H9 (cell line): ENCODE results near the gene USP6NL. TPM values are rescaled to one million over a fixed set of nuclear protein-coding genes. Genes with fewer than 3 reads are reported as not detected.

ENCODE experiments used
- DNase-seq: peaks from one replicate; pipeline ENCODE4 v3.0.0-alpha.2; 2017
- H2AFZ ChIP-seq: one replicate; pipeline ENCODE4 v1.6.1; 2013; ENCODE audit warnings: mild to moderate bottlenecking, low read length, control low read depth, moderate library complexity
- H2AK5ac ChIP-seq: 2 replicates; pipeline ENCODE4 v1.6.1; 2013; ENCODE audit warnings: low read length, control low read depth, mixed read lengths; ENCODE audit not compliant: insufficient read length
- H2BK120ac ChIP-seq: one replicate; pipeline ENCODE4 v1.6.1; 2013; ENCODE audit warnings: low read depth, mild to moderate bottlenecking, low read length, control low read depth, inconsistent platforms; ENCODE audit not compliant: poor library complexity, severe bottlenecking
- H2BK12ac ChIP-seq: 2 replicates; pipeline ENCODE4 v1.6.1; 2013; ENCODE audit warnings: low read length, control low read depth, mixed read lengths, low read depth; ENCODE audit not compliant: insufficient read length
- H2BK15ac ChIP-seq: 2 replicates; pipeline ENCODE4 v1.6.1; 2013; ENCODE audit warnings: low read depth, low read length, control low read depth
- H2BK20ac ChIP-seq: one replicate; pipeline ENCODE4 v1.6.1; 2013; ENCODE audit warnings: low read depth, mild to moderate bottlenecking, low read length, control low read depth, inconsistent platforms; ENCODE audit not compliant: poor library complexity, severe bottlenecking
- H2BK5ac ChIP-seq: 2 replicates; pipeline ENCODE4 v1.6.1; 2013; ENCODE audit warnings: low read length, control low read depth, mixed read lengths; ENCODE audit not compliant: insufficient read length
- H3K14ac ChIP-seq: 2 replicates; pipeline ENCODE4 v1.6.1; 2013; ENCODE audit warnings: low read length, control low read depth; ENCODE audit not compliant: insufficient read depth
- H3K18ac ChIP-seq: 2 replicates; pipeline ENCODE4 v1.6.1; 2013; ENCODE audit warnings: low read depth, mild to moderate bottlenecking, mixed read lengths, low read length, control low read depth; ENCODE audit not compliant: insufficient read length
- H3K23ac ChIP-seq: 2 replicates; pipeline ENCODE4 v1.6.1; 2013; ENCODE audit warnings: low read length, control low read depth, mixed read lengths, low read depth; ENCODE audit not compliant: insufficient read length
- H3K23me2 ChIP-seq: 2 replicates; pipeline ENCODE4 v1.6.1; 2013; ENCODE audit warnings: low read depth, mild to moderate bottlenecking, mixed read lengths, low read length, control low read depth; ENCODE audit not compliant: insufficient read length, poor library complexity, severe bottlenecking
- H3K27ac ChIP-seq: 2 replicates; pipeline ENCODE4 v1.5.1; 2013; ENCODE audit warnings: low read length, control low read depth, mixed read lengths, low read depth; ENCODE audit not compliant: insufficient read length
- H3K27me3 ChIP-seq: 2 replicates; pipeline ENCODE4 v1.6.1; 2013; ENCODE audit warnings: low read length, control low read depth, inconsistent platforms; ENCODE audit not compliant: insufficient read depth
- H3K4ac ChIP-seq: 2 replicates; pipeline ENCODE4 v1.6.1; 2013; ENCODE audit warnings: low read depth, mild to moderate bottlenecking, control low read depth, inconsistent platforms, low read length, moderate library complexity
- H3K4me1 ChIP-seq: 2 replicates; pipeline ENCODE4 v1.6.1; 2013; ENCODE audit warnings: low read length, control low read depth, inconsistent platforms; ENCODE audit not compliant: insufficient read depth
- H3K4me2 ChIP-seq: 2 replicates; pipeline ENCODE4 v1.6.1; 2013; ENCODE audit warnings: low read length, control low read depth, mixed read lengths; ENCODE audit not compliant: insufficient read length, insufficient read depth
- H3K56ac ChIP-seq: 2 replicates; pipeline ENCODE4 v1.6.1; 2013; ENCODE audit warnings: low read depth, mild to moderate bottlenecking, mixed read lengths, low read length, control low read depth; ENCODE audit not compliant: insufficient read length
- H3K79me1 ChIP-seq: 2 replicates; pipeline ENCODE4 v1.6.1; 2013; ENCODE audit warnings: low read depth, mild to moderate bottlenecking, moderate library complexity, low read length, control low read depth, inconsistent platforms; ENCODE audit not compliant: insufficient read depth, poor library complexity, severe bottlenecking
- H3K79me2 ChIP-seq: 2 replicates; pipeline ENCODE4 v1.6.1; 2013; ENCODE audit warnings: low read length, control low read depth, inconsistent platforms; ENCODE audit not compliant: insufficient read depth
- H3K9ac ChIP-seq: 2 replicates; pipeline ENCODE4 v1.6.1; 2013; ENCODE audit warnings: low read length, control low read depth, mixed read lengths; ENCODE audit not compliant: insufficient read length; ENCODE audit errors: extremely low read depth
- H3K9me3 ChIP-seq: one replicate; pipeline ENCODE4 v1.6.1; 2013; ENCODE audit warnings: low read depth, low read length, inconsistent platforms; ENCODE audit not compliant: control insufficient read depth
- H3T11ph ChIP-seq: one replicate; pipeline ENCODE4 v1.6.1; 2013; ENCODE audit warnings: mild to moderate bottlenecking, low read length, control low read depth, inconsistent platforms
- H4K20me1 ChIP-seq: one replicate; pipeline ENCODE4 v1.6.1; 2013; ENCODE audit not compliant: control insufficient read depth, insufficient read length, insufficient read depth
- H4K5ac ChIP-seq: 2 replicates; pipeline ENCODE4 v1.6.1; 2013; ENCODE audit warnings: low read depth, mild to moderate bottlenecking, mixed read lengths, low read length, control low read depth; ENCODE audit not compliant: insufficient read length
- H4K8ac ChIP-seq: replicated peaks from 2 replicates; pipeline ENCODE4 v1.6.1; 2013; ENCODE audit warnings: low read length, control low read depth, mixed read lengths, low read depth; ENCODE audit not compliant: insufficient read length
- H4K91ac ChIP-seq: 2 replicates; pipeline ENCODE4 v1.6.1; 2013; ENCODE audit warnings: low read depth, mild to moderate bottlenecking, moderate library complexity, mixed read lengths, low read length, control low read depth; ENCODE audit not compliant: insufficient read length
- H3K27ac Mint-ChIP-seq, 3 experiments: 2 replicates in 2 of 3; 3 replicates in 1 of 3; pipeline ENCODE4 v1.8.0; 2020 to 2021; ENCODE audit warnings: mixed read lengths in 3 of 3, mild to moderate bottlenecking in 1 of 3, moderate library complexity in 1 of 3
- H3K27me3 Mint-ChIP-seq: 2 replicates; pipeline ENCODE4 v1.8.0; 2021; ENCODE audit warnings: low read depth, mild to moderate bottlenecking, moderate library complexity, mixed read lengths
- H3K36me3 Mint-ChIP-seq, 3 experiments: 2 replicates in 2 of 3; 3 replicates in 1 of 3; pipeline ENCODE4 v1.8.0; 2020 to 2021; ENCODE audit warnings: low read depth in 3 of 3, mixed read lengths in 3 of 3; ENCODE audit not compliant: insufficient read depth in 1 of 3
- H3K4me1 Mint-ChIP-seq, 2 experiments: 2 replicates each; pipeline ENCODE4 v1.8.0; 2020; ENCODE audit warnings: mixed read lengths in 2 of 2
- H3K4me3 Mint-ChIP-seq, 2 experiments: 2 replicates in 1 of 2; 3 replicates in 1 of 2; pipeline ENCODE4 v1.8.0; 2020 to 2021; ENCODE audit warnings: mild to moderate bottlenecking in 2 of 2, mixed read lengths in 2 of 2, moderate library complexity in 1 of 2
- H3K9me3 Mint-ChIP-seq, 2 experiments: 2 replicates in 1 of 2; 3 replicates in 1 of 2; pipeline ENCODE4 v1.8.0; 2020; ENCODE audit warnings: mild to moderate bottlenecking in 2 of 2, mixed read lengths in 2 of 2, moderate library complexity in 1 of 2
- WGBS: extraction: QIAGEN DNeasy Blood & Tissue Kit; methylation state at CpG from one replicate; pipeline ENCODE4 v1.1.7; 2013; ENCODE audit warnings: missing lambda C conversion rate, low lambda C conversion rate, mixed read lengths; ENCODE audit not compliant: insufficient read length; ENCODE audit errors: extremely low coverage; 5-methylcytosine and 5-hydroxymethylcytosine counted together
- total RNA-seq: library from RNA; stranded (reverse); gene quantifications from 2 replicates; pipeline ENCODE4 v1.2.1, GENCODE V29; 2021
- TF ChIP-seq, protein P1 (sequence below): fragments of 200-600 bp; sonication (generic); conservative IDR thresholded peaks from 3 replicates; pipeline ENCODE4 v1.8.0; 2021; ENCODE audit warnings: antibody characterized with exemption, mild to moderate bottlenecking

USP6NL gene
- total RNA-seq, 1 experiment from 2014 or later: 28.3 TPM

DNA sequence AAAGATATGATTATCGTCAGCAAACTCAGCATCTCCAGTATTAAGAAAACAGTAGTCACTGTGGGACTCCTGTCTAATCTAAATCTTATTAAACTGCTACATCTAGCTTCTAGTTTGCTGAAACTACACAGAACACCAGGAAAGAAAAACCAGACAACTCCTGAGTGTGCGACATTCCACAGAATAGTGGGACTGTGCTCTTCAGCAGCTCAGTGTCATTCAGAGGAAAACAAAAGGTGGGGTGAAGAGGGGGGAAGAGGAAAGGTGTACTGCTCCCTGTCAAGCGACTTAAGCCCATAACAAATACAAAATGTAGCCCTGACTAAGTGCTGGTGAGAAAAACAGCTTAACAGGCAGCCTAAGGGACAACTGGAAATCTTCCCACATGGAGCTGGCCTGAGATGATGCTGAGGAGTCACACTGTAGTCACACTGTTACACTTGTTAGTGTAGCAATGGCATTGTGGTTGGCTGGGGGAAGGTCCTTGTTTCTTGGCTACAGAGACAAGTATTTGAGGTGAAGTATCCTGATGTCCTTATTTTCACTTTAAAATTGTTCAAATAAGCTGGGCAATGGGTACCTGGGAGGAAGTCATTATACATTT, 135.5 kb downstream of the USP6NL start:
- Mint-ChIP-seq H3K27ac (peak overlapping the region; percentile 42 to 51 (median 46); a peak in 2 of 7 replicates), H3K27me3 (no peaks in the 10 kb centered on the region), H3K4me1 (peaks cover 22 to 26% of the 10 kb centered on the region in 2 experiments), H3K36me3 (peaks cover 2 to 16% (median 11%) of the 10 kb centered on the region in 3 experiments; a peak in 5 of 7 replicates), H3K4me3 (no peak overlapping the region), H3K9me3 (no peaks in the 10 kb centered on the region)
- TF ChIP-seq, protein P1, sequence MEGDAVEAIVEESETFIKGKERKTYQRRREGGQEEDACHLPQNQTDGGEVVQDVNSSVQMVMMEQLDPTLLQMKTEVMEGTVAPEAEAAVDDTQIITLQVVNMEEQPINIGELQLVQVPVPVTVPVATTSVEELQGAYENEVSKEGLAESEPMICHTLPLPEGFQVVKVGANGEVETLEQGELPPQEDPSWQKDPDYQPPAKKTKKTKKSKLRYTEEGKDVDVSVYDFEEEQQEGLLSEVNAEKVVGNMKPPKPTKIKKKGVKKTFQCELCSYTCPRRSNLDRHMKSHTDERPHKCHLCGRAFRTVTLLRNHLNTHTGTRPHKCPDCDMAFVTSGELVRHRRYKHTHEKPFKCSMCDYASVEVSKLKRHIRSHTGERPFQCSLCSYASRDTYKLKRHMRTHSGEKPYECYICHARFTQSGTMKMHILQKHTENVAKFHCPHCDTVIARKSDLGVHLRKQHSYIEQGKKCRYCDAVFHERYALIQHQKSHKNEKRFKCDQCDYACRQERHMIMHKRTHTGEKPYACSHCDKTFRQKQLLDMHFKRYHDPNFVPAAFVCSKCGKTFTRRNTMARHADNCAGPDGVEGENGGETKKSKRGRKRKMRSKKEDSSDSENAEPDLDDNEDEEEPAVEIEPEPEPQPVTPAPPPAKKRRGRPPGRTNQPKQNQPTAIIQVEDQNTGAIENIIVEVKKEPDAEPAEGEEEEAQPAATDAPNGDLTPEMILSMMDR: no peak
- no peak overlapping the region for H3T11ph ChIP-seq
- H3K56ac ChIP-seq: no peak overlapping the region
- H3K23me2 ChIP-seq: no peaks in the 10 kb centered on the region
- no peak overlapping the region for H2BK20ac ChIP-seq
- H2BK12ac ChIP-seq: no peak overlapping the region
- no CpG with 5 or more reads among the region's 3 CpGs for WGBS
- no peak overlapping the region for H4K5ac ChIP-seq
- no peak overlapping the region for H3K27ac ChIP-seq
- no peak overlapping the region for H3K14ac ChIP-seq
- no peaks in the 10 kb centered on the region for H3K79me2 ChIP-seq
- no peaks in the 10 kb centered on the region for H3K9me3 ChIP-seq
- no peak overlapping the region for H2AFZ ChIP-seq
- no peak overlapping the region for H4K8ac ChIP-seq
- peaks cover 3% of the 10 kb centered on the region for H3K4me1 ChIP-seq
- DNase-seq: no peak
- H3K18ac ChIP-seq: no peak overlapping the region
- H3K27me3 ChIP-seq: no peaks in the 10 kb centered on the region
- H3K9ac ChIP-seq: no peak overlapping the region
- no peak overlapping the region for H4K91ac ChIP-seq
- no peak overlapping the region for H2BK120ac ChIP-seq
- H4K20me1 ChIP-seq: no peaks in the 10 kb centered on the region
- no peak overlapping the region for H3K4me2 ChIP-seq
- no peak overlapping the region for H3K23ac ChIP-seq
- H3K79me1 ChIP-seq: no peaks in the 10 kb centered on the region
- H2AK5ac ChIP-seq: no peak overlapping the region
- no peak overlapping the region for H2BK5ac ChIP-seq
- H2BK15ac ChIP-seq: no peak overlapping the region
- H3K4ac ChIP-seq: no peak overlapping the region
